Right atrium auricular region (tissue), 2 donors: ENCODE results near the gene NEGR1. TPM values are rescaled to one million over a fixed set of nuclear protein-coding genes. Genes with fewer than 3 reads are reported as not detected.

Experiments
- DNase-seq: peaks from one replicate; pipeline ENCODE4 v3.0.0-alpha.2; 2019; ENCODE audit warnings: low spot score
- H3K27ac ChIP-seq, 2 donors: fragments of 200-600 bp; sonication (generic); 1 replicate in 1 of 2; 2 replicates in 1 of 2; pipeline ENCODE4 v1.5.1; 2016 to 2019
- H3K27me3 ChIP-seq, 2 donors: fragments of 200-600 bp; sonication (generic); one replicate each; pipeline versions ENCODE4 v1.5.1 to v1.6.0; 2017 to 2019
- H3K36me3 ChIP-seq: fragments of 200-600 bp; sonication (generic); one replicate; pipeline ENCODE4 v1.5.1; 2016
- H3K4me1 ChIP-seq, 2 donors: fragments of 200-600 bp; sonication (generic); one replicate each; pipeline versions ENCODE4 v1.5.1 to v1.6.0; 2017 to 2019
- H3K4me3 ChIP-seq, 2 donors: fragments of 200-600 bp; sonication (generic); 1 replicate in 1 of 2; 2 replicates in 1 of 2; pipeline ENCODE4 v1.5.1; 2017 to 2019; ENCODE audit warnings: mild to moderate bottlenecking in 1 of 2, moderate library complexity in 1 of 2
- H3K9me3 ChIP-seq, 2 donors: fragments of 200-600 bp; sonication (generic); one replicate each; pipeline ENCODE4 v1.5.1; 2019
- CTCF ChIP-seq, 2 donors: fragments of 200-600 bp; sonication (generic); IDR thresholded peaks; one replicate each; pipeline ENCODE4 v1.5.1; 2019; ENCODE audit warnings: antibody characterized with exemption in 2 of 2
- total RNA-seq, 2 donors: library from RNA; depleted of rRNA; stranded (reverse); fragments of >200 nt; gene quantifications; one replicate each; pipeline ENCODE4 v1.1.0, GENCODE V29; 2016

The NEGR1 gene
- total RNA-seq, 2 donors from 2014 or later, result 9.3 to 9.9 TPM

GRCh38 chr1:71510725-71511124 lies 771.6 kb downstream of the NEGR1 start:
- Histone ChIP-seq H3K27ac (no peak overlapping the region), H3K27me3 (no peaks in the 10 kb centered on the region), H3K36me3 (no peaks in the 10 kb centered on the region), H3K9me3 (no peaks in the 10 kb centered on the region), H3K4me1 (no peaks in the 10 kb centered on the region), H3K4me3 (no peak overlapping the region)
- TF ChIP-seq CTCF (IDR thresholded peaks at IDR 0.05), result no peak
- DNase-seq, result no peak

- no peak for DNase-seq
- Histone ChIP-seq H3K27me3 (no peaks in the 10 kb centered on the region), H3K4me3 (no peak overlapping the region), H3K36me3 (no peaks in the 10 kb centered on the region), H3K9me3 (no peaks in the 10 kb centered on the region), H3K4me1 (no peaks in the 10 kb centered on the region), H3K27ac (no peak overlapping the region)
- no peak for TF ChIP-seq CTCF (IDR thresholded peaks at IDR 0.05)
Measured at GRCh38 chr1:71509051-71509595, 773.2 kb downstream of the NEGR1 start.

- Histone ChIP-seq H3K27ac (no peak overlapping the region), H3K36me3 (no peaks in the 10 kb centered on the region), H3K4me3 (no peak overlapping the region), H3K4me1 (no peaks in the 10 kb centered on the region), H3K27me3 (no peaks in the 10 kb centered on the region), H3K9me3 (no peaks in the 10 kb centered on the region)
- DNase-seq, result no peak
- TF ChIP-seq CTCF (IDR thresholded peaks at IDR 0.05), result no peak
Measured at GRCh38 chr1:71502006-71502405, 780.3 kb downstream of the NEGR1 start.

- no peak for TF ChIP-seq CTCF (IDR thresholded peaks at IDR 0.05)
- Histone ChIP-seq H3K36me3 (no peaks in the 10 kb centered on the region), H3K9me3 (no peaks in the 10 kb centered on the region), H3K27me3 (no peaks in the 10 kb centered on the region), H3K4me1 (no peaks in the 10 kb centered on the region), H3K27ac (no peak overlapping the region), H3K4me3 (no peak overlapping the region)
- DNase-seq, result no peak
Measured at GRCh38 chr1:71498542-71498941, 783.8 kb downstream of the NEGR1 start.

- H3K36me3 ChIP-seq, result no peaks in the 10 kb centered on the region
- TF ChIP-seq CTCF (IDR thresholded peaks at IDR 0.05), result no peak
- no peak overlapping the region for H3K27ac ChIP-seq
- H3K4me3 ChIP-seq, result no peak overlapping the region
- no peak for DNase-seq
- no peaks in the 10 kb centered on the region for H3K9me3 ChIP-seq
- no peaks in the 10 kb centered on the region for H3K4me1 ChIP-seq
- H3K27me3 ChIP-seq, result no peaks in the 10 kb centered on the region
Measured at GRCh38 chr1:71494163-71494562, 788.2 kb downstream of the NEGR1 start.
